ENCODE results near the gene SLC9A7.

The SLC9A7 gene

GRCh38 chrX:46755671-46756070 lies 3.2 kb downstream of the SLC9A7 start:
- DNase-seq (ENCODE audit: low read depth), result no peak
- in situ Hi-C loops (cut with HindIII; ENCODE audit: low sequenced_read_pairs), result no loop called here
- no peak overlapping the region for H3K4me3 ChIP-seq (ENCODE audit: low read depth, low read length)
- no peak for TF ChIP-seq CTCF (IDR thresholded peaks at IDR 0.05; ENCODE audit: low read depth, low read length, missing control alignments)

- H3K4me3 ChIP-seq (ENCODE audit: low read depth, low read length), result no peak overlapping the region
- no peak for DNase-seq (ENCODE audit: low read depth)
- in situ Hi-C loops (cut with HindIII; ENCODE audit: low sequenced_read_pairs), result no loop called here
- no peak for TF ChIP-seq CTCF (IDR thresholded peaks at IDR 0.05; ENCODE audit: low read depth, low read length, missing control alignments)
Measured at GRCh38 chrX:46754586-46755061, 4.3 kb downstream of the SLC9A7 start.

GRCh38 chrX:46754036-46754435 lies 4.9 kb downstream of the SLC9A7 start:
- DNase-seq (ENCODE audit: low read depth), result no peak
- no peak overlapping the region for H3K4me3 ChIP-seq (ENCODE audit: low read depth, low read length)
- in situ Hi-C loops (cut with HindIII; ENCODE audit: low sequenced_read_pairs), result no loop called here
- TF ChIP-seq CTCF (IDR thresholded peaks at IDR 0.05; ENCODE audit: low read depth, low read length, missing control alignments), result no peak

GRCh38 chrX:46750889-46751288 lies 8.0 kb downstream of the SLC9A7 start:
- no peak overlapping the region for H3K4me3 ChIP-seq (ENCODE audit: low read depth, low read length)
- TF ChIP-seq CTCF (IDR thresholded peaks at IDR 0.05; ENCODE audit: low read depth, low read length, missing control alignments), result no peak
- DNase-seq (ENCODE audit: low read depth), result no peak
- in situ Hi-C loops (cut with HindIII; ENCODE audit: low sequenced_read_pairs), result no loop called here

GRCh38 chrX:46744009-46744408 lies 14.9 kb downstream of the SLC9A7 start:
- no peak for DNase-seq (ENCODE audit: low read depth)
- in situ Hi-C loops (cut with HindIII; ENCODE audit: low sequenced_read_pairs), result no loop called here
- no peak overlapping the region for H3K4me3 ChIP-seq (ENCODE audit: low read depth, low read length)
- TF ChIP-seq CTCF (IDR thresholded peaks at IDR 0.05; ENCODE audit: low read depth, low read length, missing control alignments), result no peak

- no peak for DNase-seq (ENCODE audit: low read depth)
- no peak for TF ChIP-seq CTCF (IDR thresholded peaks at IDR 0.05; ENCODE audit: low read depth, low read length, missing control alignments)
- in situ Hi-C loops (cut with HindIII; ENCODE audit: low sequenced_read_pairs), result no loop called here
- no peak overlapping the region for H3K4me3 ChIP-seq (ENCODE audit: low read depth, low read length)
Measured at GRCh38 chrX:46743046-46743445, 15.9 kb downstream of the SLC9A7 start.

- no peak for DNase-seq (ENCODE audit: low read depth)
- TF ChIP-seq CTCF (IDR thresholded peaks at IDR 0.05; ENCODE audit: low read depth, low read length, missing control alignments), result no peak
- in situ Hi-C loops (cut with HindIII; ENCODE audit: low sequenced_read_pairs), result no loop called here
- no peak overlapping the region for H3K4me3 ChIP-seq (ENCODE audit: low read depth, low read length)
Measured at GRCh38 chrX:46739736-46740135, 19.2 kb downstream of the SLC9A7 start.

All from astrocyte of the cerebellum (primary cell).